Astrocyte of the cerebellum (primary cell): ENCODE data around the gene COA5.
A peak's percentile ranks its signal among the peaks of the same experiment; 100 is the strongest.

Experiments used
- DNase-seq: peaks from one replicate; pipeline ENCODE4 v3.0.0-alpha.2; 2011; ENCODE audit warnings: low read depth
- H3K4me3 ChIP-seq: 2 replicates; pipeline ENCODE4 v1.5.1; 2011; ENCODE audit warnings: mild to moderate bottlenecking, low read depth, low read length, moderate library complexity
- in situ Hi-C: cut with HindIII; loops from 2 replicates; pipeline ENCODE4 v1.10.0; 2017; ENCODE audit warnings: low sequenced_read_pairs
- TF ChIP-seq, protein P1 (sequence below): IDR thresholded peaks from 2 replicates; pipeline ENCODE4 v1.5.1; 2012; ENCODE audit warnings: low read length, low read depth, moderate library complexity, mild to moderate bottlenecking; ENCODE audit errors: missing control alignments

The COA5 gene

DNA sequence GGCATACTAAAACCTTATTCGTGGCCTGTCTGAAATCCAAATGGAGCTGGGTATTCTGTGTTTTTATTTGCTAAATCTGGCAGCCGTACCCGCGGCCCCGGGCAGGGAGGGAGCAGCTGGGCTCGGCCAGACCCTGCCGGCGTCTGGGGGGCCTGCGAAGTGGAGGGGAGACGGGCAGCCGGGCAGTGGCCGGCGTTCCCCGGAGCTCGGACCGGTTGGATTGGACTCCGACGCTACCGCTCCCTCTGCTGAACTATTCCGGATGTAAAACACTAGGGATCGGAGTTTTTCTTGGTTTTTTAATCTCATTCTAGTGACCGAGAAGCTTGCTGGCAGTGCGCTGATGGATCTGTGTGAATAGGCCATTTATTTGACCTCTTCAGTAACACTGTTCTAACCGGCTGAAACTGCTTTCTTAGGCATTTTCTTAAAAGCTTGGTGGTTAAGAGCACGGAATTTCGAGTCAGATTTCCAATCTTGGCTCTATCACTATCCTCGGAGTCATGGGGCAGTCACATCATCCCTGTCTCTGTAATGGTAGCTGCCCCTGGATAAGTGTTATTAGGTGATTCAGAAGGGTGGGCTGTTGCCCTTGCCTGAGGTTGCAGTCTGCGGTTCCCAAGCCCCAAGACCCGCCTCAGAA, 771 bp upstream of the COA5 start:
- H3K4me3 ChIP-seq = peak overlapping the region; percentile 86
- DNase-seq = no peak
- in situ Hi-C loops = no loop called here
- TF ChIP-seq, protein P1, sequence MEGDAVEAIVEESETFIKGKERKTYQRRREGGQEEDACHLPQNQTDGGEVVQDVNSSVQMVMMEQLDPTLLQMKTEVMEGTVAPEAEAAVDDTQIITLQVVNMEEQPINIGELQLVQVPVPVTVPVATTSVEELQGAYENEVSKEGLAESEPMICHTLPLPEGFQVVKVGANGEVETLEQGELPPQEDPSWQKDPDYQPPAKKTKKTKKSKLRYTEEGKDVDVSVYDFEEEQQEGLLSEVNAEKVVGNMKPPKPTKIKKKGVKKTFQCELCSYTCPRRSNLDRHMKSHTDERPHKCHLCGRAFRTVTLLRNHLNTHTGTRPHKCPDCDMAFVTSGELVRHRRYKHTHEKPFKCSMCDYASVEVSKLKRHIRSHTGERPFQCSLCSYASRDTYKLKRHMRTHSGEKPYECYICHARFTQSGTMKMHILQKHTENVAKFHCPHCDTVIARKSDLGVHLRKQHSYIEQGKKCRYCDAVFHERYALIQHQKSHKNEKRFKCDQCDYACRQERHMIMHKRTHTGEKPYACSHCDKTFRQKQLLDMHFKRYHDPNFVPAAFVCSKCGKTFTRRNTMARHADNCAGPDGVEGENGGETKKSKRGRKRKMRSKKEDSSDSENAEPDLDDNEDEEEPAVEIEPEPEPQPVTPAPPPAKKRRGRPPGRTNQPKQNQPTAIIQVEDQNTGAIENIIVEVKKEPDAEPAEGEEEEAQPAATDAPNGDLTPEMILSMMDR = no peak

DNA sequence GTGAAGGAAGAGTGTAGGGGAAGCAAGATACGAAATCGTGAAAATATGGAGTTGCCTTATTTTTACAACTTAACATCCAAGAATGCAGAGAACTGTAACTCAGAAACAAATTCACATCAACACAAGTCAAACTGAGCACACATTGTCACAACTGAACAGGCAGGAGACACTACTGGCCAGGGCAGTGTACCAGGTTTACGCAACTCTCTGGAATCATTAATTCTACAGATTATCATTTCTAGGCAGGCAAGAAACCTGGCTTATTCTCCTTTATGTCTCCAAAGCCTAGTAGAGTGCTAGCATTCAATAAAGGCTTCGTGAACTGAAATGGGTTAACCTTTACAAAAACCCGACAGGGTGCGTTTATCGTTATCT, 584 bp downstream of the COA5 start:
- peak overlapping the region; percentile 86 for H3K4me3 ChIP-seq
- DNase-seq = no peak
- in situ Hi-C loops = no loop called here
- TF ChIP-seq, protein P1 = no peak

DNA sequence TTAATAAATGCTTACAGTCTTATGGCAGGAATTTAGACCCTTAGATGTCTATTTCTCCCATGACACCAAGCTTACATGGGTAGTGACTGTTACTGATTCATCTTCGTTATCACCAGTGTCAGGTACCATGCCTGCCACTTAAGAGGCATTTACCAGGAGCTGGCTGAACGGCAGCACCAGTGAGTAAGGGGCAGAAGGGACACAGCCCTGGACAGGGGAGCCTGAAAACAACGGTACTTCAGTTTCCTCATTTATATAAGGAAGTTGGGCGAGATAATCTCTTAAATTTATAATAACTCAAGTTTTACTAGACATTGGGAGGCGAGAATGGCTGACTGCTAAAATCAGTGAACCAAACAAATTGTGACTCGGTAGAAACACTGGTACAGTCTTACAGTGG, 1.2 kb downstream of the COA5 start:
- TF ChIP-seq, protein P1 = no peak

DNA sequence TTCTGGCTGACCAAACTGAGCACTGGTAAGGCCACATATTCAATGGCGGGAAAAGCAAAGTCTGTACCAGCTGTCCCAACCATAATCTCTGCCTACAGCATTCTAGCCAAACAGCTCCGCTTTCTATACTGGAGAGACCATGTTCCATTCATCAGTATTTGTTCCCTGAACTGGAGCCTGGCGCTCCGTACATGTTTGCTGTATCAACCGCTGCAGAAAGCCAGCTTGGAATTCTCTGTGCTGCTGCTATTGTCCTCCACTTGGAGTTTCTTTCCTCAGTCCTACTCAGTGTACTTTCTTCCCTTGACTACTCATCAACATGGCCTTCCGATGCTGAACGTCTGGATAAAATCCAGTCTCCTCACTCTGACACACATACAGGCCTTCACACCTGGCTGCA, 1.9 kb downstream of the COA5 start:
- no peak for DNase-seq
- TF ChIP-seq, protein P1 = no peak
- H3K4me3 ChIP-seq = no peak overlapping the region

More for the DNA sequence above, 1.2 kb downstream of the COA5 start:
- in situ Hi-C loops = no loop called here
- H3K4me3 ChIP-seq = peak overlapping the region; percentile 86
- DNase-seq = no peak

DNA sequence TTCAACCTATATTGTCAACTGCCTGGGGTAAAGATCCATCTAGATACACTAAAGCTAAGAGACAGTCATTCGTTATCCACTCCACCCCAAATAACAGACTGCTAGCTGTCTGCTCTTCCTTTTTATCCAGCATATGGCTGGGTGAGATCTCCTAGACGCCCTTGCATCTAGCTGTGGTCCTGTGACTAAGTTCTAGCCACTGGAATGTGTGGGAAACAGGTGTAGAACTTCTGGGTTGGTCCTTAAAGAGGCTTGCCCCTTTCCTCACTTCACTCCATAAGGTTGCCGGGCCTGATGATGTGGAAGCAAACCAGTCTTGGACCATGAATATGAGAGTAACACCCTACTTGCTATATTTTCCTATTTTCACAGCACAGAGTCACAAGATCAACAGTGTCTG, 3.2 kb downstream of the COA5 start:
- in situ Hi-C loops = no loop called here
- no peak overlapping the region for H3K4me3 ChIP-seq
- TF ChIP-seq, protein P1 = no peak
- DNase-seq = no peak

More for the DNA sequence above, 1.9 kb downstream of the COA5 start:
- in situ Hi-C loops = no loop called here

DNA sequence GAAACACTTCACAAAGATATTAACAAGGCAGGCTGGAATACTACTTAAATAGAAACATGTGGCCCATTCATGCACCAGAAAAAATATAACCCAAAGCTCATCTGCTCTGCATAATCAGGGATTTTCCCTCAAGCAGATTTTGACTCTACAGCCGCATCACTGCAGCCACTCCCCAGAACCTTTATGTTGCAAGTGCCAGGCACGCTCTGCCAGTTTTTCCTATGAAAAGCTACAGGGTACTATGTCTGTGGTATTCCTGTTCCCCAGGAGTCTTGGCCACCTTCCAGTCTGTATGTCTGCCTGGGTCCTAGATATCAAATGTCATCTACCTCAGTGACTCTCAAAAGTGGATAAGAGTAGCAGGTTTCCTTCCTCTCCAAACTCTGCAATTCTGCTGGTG, 3.8 kb downstream of the COA5 start:
- in situ Hi-C loops = no loop called here
- H3K4me3 ChIP-seq = no peak overlapping the region
- no peak for DNase-seq
- TF ChIP-seq, protein P1 = no peak
